ENCODE results near the gene MCTP1.
"Not testable (repeated sequence)": the region's sequence is repeated elsewhere in the genome, so short reads cannot be mapped to it uniquely, and the experiment has no call there.

The MCTP1 gene

GRCh38 chr5:94968507-94969095, 316.3 kb downstream of the MCTP1 start:
- peak; percentile 71 for DNase-seq (ENCODE audit: low read depth)
- peak; percentile 72 for TF ChIP-seq CTCF (conservative IDR thresholded peaks at IDR 0.05; ENCODE audit: control insufficient read depth, insufficient read depth, low read depth, low read length)
- H3K4me3 ChIP-seq (ENCODE audit: control insufficient read depth, low read depth, low read length): no peak overlapping the region

- no peak overlapping the region for H3K4me3 ChIP-seq (ENCODE audit: control insufficient read depth, low read depth, low read length)
- TF ChIP-seq CTCF (conservative IDR thresholded peaks at IDR 0.05; ENCODE audit: control insufficient read depth, insufficient read depth, low read depth, low read length): no peak
- no peak for DNase-seq (ENCODE audit: low read depth)
Measured at GRCh38 chr5:94967525-94967924, 317.4 kb downstream of the MCTP1 start.

GRCh38 chr5:94959279-94959678, 325.6 kb downstream of the MCTP1 start:
- not testable (repeated sequence) for H3K4me3 ChIP-seq (ENCODE audit: control insufficient read depth, low read depth, low read length); DNase-seq (ENCODE audit: low read depth)

- DNase-seq (ENCODE audit: low read depth): no peak
Measured at GRCh38 chr5:94945656-94946055, 339.2 kb downstream of the MCTP1 start.

GRCh38 chr5:94944160-94944559, 340.7 kb downstream of the MCTP1 start:
- H3K4me3 ChIP-seq (ENCODE audit: control insufficient read depth, low read depth, low read length): no peak overlapping the region
- DNase-seq (ENCODE audit: low read depth): no peak
- TF ChIP-seq CTCF (conservative IDR thresholded peaks at IDR 0.05; ENCODE audit: control insufficient read depth, insufficient read depth, low read depth, low read length): no peak

More at GRCh38 chr5:94945656-94946055, 339.2 kb downstream of the MCTP1 start:
- TF ChIP-seq CTCF (conservative IDR thresholded peaks at IDR 0.05; ENCODE audit: control insufficient read depth, insufficient read depth, low read depth, low read length): no peak
- H3K4me3 ChIP-seq (ENCODE audit: control insufficient read depth, low read depth, low read length): no peak overlapping the region

- no peak for TF ChIP-seq CTCF (conservative IDR thresholded peaks at IDR 0.05; ENCODE audit: control insufficient read depth, insufficient read depth, low read depth, low read length)
- H3K4me3 ChIP-seq (ENCODE audit: control insufficient read depth, low read depth, low read length): no peak overlapping the region
- no peak for DNase-seq (ENCODE audit: low read depth)
Measured at GRCh38 chr5:94941122-94941755, 343.7 kb downstream of the MCTP1 start.

GRCh38 chr5:94932259-94932658, 352.6 kb downstream of the MCTP1 start:
- no peak for DNase-seq (ENCODE audit: low read depth)
- no peak overlapping the region for H3K4me3 ChIP-seq (ENCODE audit: control insufficient read depth, low read depth, low read length)
- TF ChIP-seq CTCF (conservative IDR thresholded peaks at IDR 0.05; ENCODE audit: control insufficient read depth, insufficient read depth, low read depth, low read length): no peak

Data from fibroblast of mammary gland (primary cell).